ENCODE measurements around the gene CPSF3.

Gene CPSF3

DNA sequence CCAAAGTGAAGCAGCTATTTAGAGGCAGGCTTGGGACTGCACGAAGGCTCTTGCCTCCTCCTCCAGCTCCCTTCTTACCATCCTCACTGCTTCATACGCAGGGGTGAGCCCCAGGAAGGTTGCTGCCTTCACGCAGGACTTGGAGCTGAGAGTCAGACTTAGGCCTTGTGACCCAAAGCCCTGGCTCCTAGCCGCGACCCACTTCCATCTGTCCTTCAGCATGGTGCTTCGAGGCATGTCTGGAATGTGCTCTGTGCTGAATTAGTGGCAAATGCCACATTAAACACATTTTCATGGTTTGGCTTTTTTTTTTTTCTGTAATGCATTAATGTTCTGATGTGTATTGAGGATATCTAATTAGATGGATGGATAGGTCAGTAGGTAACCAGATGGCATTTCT, 37.6 kb upstream of the CPSF3 start:
- no peaks in the 10 kb centered on the region for H3K79me2 ChIP-seq (ENCODE audit: insufficient read depth, low read length)
- H3K4me1 ChIP-seq (ENCODE audit: insufficient read depth, low read length, poor library complexity, severe bottlenecking): no peaks in the 10 kb centered on the region
- H3K4me2 ChIP-seq (ENCODE audit: low read depth, low read length, poor library complexity, severe bottlenecking): no peak overlapping the region
- H3K27me3 ChIP-seq (ENCODE audit: insufficient read depth, low read length, poor library complexity, severe bottlenecking): no peaks in the 10 kb centered on the region
- H3K9me3 ChIP-seq (ENCODE audit: insufficient read depth, low read depth, low read length): no peaks in the 10 kb centered on the region
- no peak overlapping the region for H3K4me3 ChIP-seq (ENCODE audit: low read length, poor library complexity, severe bottlenecking)
- no peaks in the 10 kb centered on the region for H4K20me1 ChIP-seq (ENCODE audit: insufficient read depth, low read length, poor library complexity, severe bottlenecking)
- H3K9ac ChIP-seq (ENCODE audit: low read depth, low read length, poor library complexity, severe bottlenecking): no peak overlapping the region
- no peaks in the 10 kb centered on the region for H3F3A ChIP-seq (ENCODE audit: low read depth)
- peaks cover 36% of the 10 kb centered on the region; the same call in 1 of the 2 replicates for H3K36me3 ChIP-seq (ENCODE audit: insufficient read depth, low read length)
- TF ChIP-seq, protein P1, sequence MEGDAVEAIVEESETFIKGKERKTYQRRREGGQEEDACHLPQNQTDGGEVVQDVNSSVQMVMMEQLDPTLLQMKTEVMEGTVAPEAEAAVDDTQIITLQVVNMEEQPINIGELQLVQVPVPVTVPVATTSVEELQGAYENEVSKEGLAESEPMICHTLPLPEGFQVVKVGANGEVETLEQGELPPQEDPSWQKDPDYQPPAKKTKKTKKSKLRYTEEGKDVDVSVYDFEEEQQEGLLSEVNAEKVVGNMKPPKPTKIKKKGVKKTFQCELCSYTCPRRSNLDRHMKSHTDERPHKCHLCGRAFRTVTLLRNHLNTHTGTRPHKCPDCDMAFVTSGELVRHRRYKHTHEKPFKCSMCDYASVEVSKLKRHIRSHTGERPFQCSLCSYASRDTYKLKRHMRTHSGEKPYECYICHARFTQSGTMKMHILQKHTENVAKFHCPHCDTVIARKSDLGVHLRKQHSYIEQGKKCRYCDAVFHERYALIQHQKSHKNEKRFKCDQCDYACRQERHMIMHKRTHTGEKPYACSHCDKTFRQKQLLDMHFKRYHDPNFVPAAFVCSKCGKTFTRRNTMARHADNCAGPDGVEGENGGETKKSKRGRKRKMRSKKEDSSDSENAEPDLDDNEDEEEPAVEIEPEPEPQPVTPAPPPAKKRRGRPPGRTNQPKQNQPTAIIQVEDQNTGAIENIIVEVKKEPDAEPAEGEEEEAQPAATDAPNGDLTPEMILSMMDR (conservative IDR thresholded peaks at IDR 0.05; ENCODE audit: low read length): no peak
- no peak for TF ChIP-seq EZH2phosphoT487 (IDR thresholded peaks at IDR 0.05; ENCODE audit: borderline replicate concordance)
- H3K9me2 ChIP-seq (replicated peaks; ENCODE audit: low read depth, low read length): no peaks in the 10 kb centered on the region
- H2AFZ ChIP-seq (ENCODE audit: low read length): no peak overlapping the region

DNA sequence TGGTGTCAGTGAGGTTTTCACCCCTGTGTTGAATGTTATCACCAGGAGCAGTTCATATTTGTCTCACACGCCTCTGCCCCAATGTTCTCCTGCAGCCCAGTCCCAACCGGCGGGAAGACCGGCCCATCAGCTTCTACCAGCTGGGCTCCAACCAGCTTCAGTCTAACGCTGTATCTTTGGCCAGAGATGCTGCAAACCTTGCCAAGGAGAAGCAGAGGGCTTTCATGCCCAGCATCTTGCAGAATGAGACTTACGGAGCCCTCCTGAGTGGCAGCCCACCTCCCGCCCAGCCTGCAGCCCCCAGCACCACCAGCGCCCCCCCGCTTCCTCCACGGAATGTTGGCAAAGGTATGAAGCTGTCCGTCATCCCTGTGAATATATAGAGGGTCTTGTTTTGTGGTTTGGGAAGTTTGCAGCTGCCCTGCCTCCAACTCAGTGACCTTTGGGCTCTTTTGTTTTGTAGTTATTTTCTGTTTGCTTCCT, 35.2 kb upstream of the CPSF3 start:
- H3K4me1 ChIP-seq (ENCODE audit: insufficient read depth, low read length, poor library complexity, severe bottlenecking): no peaks in the 10 kb centered on the region
- peaks cover 24% of the 10 kb centered on the region; the same call in 1 of the 2 replicates for H3K36me3 ChIP-seq (ENCODE audit: insufficient read depth, low read length)
- TF ChIP-seq, protein P1 (conservative IDR thresholded peaks at IDR 0.05; ENCODE audit: low read length): no peak
- no peak for TF ChIP-seq EZH2phosphoT487 (IDR thresholded peaks at IDR 0.05; ENCODE audit: borderline replicate concordance)

DNA sequence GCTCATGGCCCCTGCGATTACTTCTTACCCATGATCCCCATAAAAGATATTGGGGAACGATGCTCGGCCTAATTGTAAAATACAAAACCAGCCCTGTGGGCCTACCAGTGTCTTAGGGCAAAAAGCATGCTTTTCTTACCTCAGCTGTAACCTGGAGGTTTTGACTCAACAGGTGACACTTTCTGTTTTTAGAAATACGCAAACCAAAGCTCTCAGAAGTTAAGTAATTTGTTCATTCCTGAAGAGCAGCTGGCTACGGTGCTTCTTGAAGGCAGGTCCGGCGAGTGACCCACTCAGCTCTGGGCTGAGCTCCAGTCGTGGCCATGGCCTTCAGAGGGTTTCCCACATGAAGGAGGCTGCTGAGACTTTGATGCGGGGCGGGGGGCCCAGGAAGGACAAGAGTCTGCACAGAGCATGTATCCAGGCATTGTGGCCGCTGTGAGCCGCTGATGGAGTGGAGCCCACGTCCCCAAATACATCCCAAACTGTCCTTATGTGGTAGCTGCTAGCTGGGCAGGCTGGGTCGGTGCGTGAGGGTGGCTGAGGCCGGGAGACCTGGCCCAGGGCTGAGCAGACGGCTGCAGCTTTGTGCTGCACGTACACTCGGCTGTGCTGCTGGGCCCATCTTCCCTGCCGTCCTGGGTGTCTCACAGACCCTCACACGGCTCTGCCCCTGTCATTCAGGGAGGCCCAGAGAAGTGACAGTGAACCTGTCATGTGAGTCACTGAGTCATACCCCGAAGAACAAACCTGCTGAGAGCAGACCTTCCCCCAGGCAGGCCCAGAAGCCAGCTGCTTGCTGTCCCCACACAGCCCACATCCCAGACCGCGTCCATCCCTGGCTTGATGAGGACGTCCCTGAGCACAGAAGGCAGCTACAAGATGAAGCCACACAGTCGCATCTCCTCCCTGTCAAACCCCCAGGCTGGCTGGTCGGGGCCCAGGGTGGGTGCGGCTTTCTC, 34.2 kb upstream of the CPSF3 start:
- Histone ChIP-seq H3K9me2 (replicated peaks; ENCODE audit: low read depth, low read length) (no peaks in the 10 kb centered on the region), H2AFZ (ENCODE audit: low read length) (no peak overlapping the region), H3K9ac (ENCODE audit: low read depth, low read length, poor library complexity, severe bottlenecking) (no peak overlapping the region), H3K4me3 (ENCODE audit: low read length, poor library complexity, severe bottlenecking) (no peak overlapping the region), H4K20me1 (ENCODE audit: insufficient read depth, low read length, poor library complexity, severe bottlenecking) (no peaks in the 10 kb centered on the region), H3K4me1 (ENCODE audit: insufficient read depth, low read length, poor library complexity, severe bottlenecking) (no peaks in the 10 kb centered on the region), H3K4me2 (ENCODE audit: low read depth, low read length, poor library complexity, severe bottlenecking) (no peak overlapping the region), H3K9me3 (ENCODE audit: insufficient read depth, low read depth, low read length) (no peaks in the 10 kb centered on the region), H3K79me2 (ENCODE audit: insufficient read depth, low read length) (no peaks in the 10 kb centered on the region), H3F3A (ENCODE audit: low read depth) (no peaks in the 10 kb centered on the region), H3K36me3 (ENCODE audit: insufficient read depth, low read length) (peaks cover 24% of the 10 kb centered on the region; the same call in 1 of the 2 replicates), H3K27me3 (ENCODE audit: insufficient read depth, low read length, poor library complexity, severe bottlenecking) (no peaks in the 10 kb centered on the region)
- TF ChIP-seq, protein P1 (conservative IDR thresholded peaks at IDR 0.05; ENCODE audit: low read length): no peak
- no peak for TF ChIP-seq EZH2phosphoT487 (IDR thresholded peaks at IDR 0.05; ENCODE audit: borderline replicate concordance)

More for the DNA sequence above, 35.2 kb upstream of the CPSF3 start:
- H3K4me2 ChIP-seq (ENCODE audit: low read depth, low read length, poor library complexity, severe bottlenecking): no peak overlapping the region
- no peak overlapping the region for H2AFZ ChIP-seq (ENCODE audit: low read length)
- no peaks in the 10 kb centered on the region for H3K9me2 ChIP-seq (replicated peaks; ENCODE audit: low read depth, low read length)
- no peaks in the 10 kb centered on the region for H4K20me1 ChIP-seq (ENCODE audit: insufficient read depth, low read length, poor library complexity, severe bottlenecking)
- no peak overlapping the region for H3K4me3 ChIP-seq (ENCODE audit: low read length, poor library complexity, severe bottlenecking)
- H3K9ac ChIP-seq (ENCODE audit: low read depth, low read length, poor library complexity, severe bottlenecking): no peak overlapping the region
- H3K9me3 ChIP-seq (ENCODE audit: insufficient read depth, low read depth, low read length): no peaks in the 10 kb centered on the region
- H3K27me3 ChIP-seq (ENCODE audit: insufficient read depth, low read length, poor library complexity, severe bottlenecking): no peaks in the 10 kb centered on the region
- H3K79me2 ChIP-seq (ENCODE audit: insufficient read depth, low read length): no peaks in the 10 kb centered on the region
- H3F3A ChIP-seq (ENCODE audit: low read depth): no peaks in the 10 kb centered on the region
